Uterus (tissue), 2 donors: Measurements from ENCODE around the gene PLPP4.

Experiments
- CTCF ChIP-seq, 4 experiments: fragments of 200-600 bp in 2 of 4; fragments of 450-650 bp in 2 of 4; sonication (generic) in 2 of 4; IDR thresholded peaks; one replicate each; pipeline ENCODE4 v1.5.1; 2016 to 2019; ENCODE audit warnings: antibody characterized with exemption in 4 of 4, mild to moderate bottlenecking in 2 of 4, moderate library complexity in 1 of 4
- POLR2A ChIP-seq, 2 donors: fragments of 450-650 bp; IDR thresholded peaks; one replicate each; pipeline ENCODE4 v1.6.1; 2016; ENCODE audit warnings: antibody characterized with exemption in 2 of 2, mild to moderate bottlenecking in 1 of 2, moderate library complexity in 1 of 2

- TF ChIP-seq CTCF (IDR thresholded peaks at IDR 0.05) (no peak), POLR2A (IDR thresholded peaks at IDR 0.05) (no peak)
Measured at GRCh38 chr10:120465138-120465537, 8.1 kb downstream of the PLPP4 start.
